HG02571 (cell line): Measurements from ENCODE around the gene DYRK1B.

Experiments
- ATAC-seq: cut with Tn5 transposase; IDR thresholded peaks from one replicate; pipeline ENCODE4 v1.9.1; 2021; ENCODE audit warnings: mild to moderate bottlenecking, moderate library complexity; ENCODE audit not compliant: unreplicated experiment

Gene DYRK1B

DNA sequence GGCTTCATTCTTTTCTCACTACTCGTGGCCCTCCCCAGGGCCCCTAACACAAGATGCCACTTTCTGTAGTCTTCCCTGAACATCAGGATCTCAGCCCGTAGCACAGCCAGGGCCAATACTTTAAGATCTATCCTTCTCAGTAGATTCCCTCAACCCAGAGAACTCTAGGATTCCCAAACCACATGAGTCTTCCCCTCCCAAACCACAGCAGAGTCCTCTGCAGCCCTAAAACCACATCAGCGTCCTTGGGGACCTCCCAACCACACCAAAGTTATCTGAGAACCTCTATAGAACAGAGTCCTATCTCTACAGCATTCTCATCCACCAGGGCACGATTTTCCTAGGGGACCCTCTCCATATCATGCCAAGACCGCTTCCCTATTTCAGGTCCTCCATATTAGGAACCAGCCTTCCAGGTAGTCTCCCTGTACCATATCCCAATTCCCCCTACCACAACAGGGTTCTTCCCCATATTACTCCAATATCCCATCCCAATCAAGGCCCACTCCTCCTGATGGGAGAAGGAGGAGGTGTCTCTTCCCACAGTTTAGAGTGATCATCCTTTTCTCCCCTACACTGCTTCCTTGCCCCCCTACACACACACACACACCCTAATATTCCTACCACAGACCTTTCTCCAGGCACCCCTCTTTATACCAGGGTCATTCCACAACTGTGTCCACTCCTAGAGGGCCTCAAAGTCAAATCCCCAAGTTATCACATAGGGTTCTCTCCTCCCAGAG, 1.4 kb downstream of the DYRK1B start:
- ATAC-seq = no peak

DNA sequence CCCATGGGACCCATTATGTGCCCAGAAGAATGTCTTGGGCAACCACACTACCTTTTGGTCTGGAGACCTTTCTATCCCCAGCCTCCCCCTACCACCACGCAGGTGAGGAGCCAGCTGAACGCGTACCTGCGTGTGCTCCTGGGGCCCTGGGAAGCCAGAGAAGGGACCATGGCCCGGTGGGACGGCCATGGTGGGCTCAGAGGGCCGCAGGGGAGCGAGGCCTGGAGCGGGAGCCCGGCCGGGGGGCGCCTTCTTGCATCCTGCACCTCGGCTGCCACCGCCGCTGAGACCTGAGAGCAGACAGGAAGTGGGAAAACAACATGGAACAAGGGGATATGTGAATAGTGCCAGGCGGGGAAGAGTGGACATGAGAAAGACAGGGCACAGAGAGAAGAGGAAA, 2.3 kb downstream of the DYRK1B start:
- no peak for ATAC-seq

DNA sequence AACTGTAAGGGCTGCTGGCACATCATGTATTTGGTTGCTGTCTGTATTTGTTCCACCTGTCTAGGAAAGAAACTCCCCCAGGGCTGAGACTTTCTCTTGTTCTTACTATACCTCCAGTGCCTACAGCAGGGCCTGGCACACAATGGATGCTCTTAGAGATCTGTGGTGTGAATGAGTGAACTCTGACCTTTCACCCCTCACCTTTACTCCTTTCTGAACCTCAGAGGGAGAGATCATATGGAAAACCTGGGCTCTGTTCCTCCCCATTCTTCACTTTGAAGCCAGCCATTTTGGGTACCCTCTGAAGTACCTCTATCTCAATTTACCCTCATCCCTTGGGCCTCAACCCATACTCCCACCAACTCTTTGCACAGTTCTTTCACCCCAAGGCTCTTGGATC, 3.1 kb downstream of the DYRK1B start:
- ATAC-seq = no peak

DNA sequence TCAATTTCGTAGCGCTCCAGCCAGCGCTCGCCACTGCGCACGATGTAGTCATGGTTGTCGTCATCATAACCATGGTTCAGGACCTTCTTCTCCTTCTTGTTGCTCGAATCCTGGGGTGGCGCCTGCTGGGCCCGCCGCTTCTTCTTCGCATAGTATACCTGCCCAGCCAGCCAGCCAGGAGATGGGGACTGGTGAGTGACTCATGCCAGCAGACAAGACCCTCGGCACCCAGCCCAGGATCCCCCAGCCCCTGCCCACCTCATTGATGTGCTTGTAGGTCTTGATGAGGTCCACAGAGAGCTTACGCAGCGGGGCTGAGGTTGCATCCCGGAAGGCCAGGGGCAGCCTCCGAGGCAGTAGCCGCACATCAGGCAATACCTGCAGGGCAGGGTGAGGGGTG, 3.6 kb downstream of the DYRK1B start:
- no peak for ATAC-seq

DNA sequence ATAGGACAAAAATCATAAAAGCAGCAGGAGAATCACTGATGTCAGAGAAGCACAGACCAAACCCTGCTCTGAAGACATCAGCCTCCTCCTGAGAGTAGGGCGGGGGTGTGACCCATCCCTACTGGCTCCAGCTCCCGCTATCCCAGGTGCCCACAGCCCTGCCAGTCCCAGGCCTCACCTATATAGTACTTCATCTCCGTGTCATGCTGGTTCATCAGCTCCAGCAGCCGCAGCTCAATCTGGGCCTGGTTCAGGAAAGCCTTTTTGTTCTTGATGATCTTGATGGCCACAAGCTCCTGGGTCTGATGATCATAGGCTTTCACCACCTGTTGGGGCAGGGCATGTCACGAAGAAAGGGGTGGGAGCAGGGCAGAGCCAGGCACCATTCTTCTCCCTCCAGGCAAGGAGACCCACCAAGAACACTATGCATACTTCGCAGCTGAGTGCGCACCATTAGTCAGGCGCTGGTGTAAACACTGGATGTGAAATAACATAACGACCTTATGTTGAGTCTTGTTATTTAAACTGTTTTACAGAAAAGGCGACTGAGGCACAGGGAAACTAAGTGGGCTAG, 4.2 kb downstream of the DYRK1B start:
- no peak for ATAC-seq

DNA sequence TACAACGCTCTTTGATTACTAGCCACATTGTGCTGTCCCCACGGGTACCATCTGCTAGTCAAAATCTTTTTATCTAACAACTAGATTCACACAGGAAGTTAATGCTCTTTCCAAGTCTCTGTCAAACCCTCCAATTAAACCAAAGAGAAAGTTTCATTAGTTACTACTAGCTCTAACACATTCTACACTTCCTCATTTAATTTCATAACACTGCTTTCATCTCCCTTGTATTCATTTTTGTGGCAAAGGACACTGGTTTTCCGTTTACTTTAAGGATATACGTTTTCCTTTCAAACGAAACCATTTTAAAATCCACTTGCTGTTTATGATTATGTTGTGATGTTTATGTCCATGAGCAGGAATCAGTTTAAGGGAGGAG, 5.3 kb downstream of the DYRK1B start:
- no peak for ATAC-seq

DNA sequence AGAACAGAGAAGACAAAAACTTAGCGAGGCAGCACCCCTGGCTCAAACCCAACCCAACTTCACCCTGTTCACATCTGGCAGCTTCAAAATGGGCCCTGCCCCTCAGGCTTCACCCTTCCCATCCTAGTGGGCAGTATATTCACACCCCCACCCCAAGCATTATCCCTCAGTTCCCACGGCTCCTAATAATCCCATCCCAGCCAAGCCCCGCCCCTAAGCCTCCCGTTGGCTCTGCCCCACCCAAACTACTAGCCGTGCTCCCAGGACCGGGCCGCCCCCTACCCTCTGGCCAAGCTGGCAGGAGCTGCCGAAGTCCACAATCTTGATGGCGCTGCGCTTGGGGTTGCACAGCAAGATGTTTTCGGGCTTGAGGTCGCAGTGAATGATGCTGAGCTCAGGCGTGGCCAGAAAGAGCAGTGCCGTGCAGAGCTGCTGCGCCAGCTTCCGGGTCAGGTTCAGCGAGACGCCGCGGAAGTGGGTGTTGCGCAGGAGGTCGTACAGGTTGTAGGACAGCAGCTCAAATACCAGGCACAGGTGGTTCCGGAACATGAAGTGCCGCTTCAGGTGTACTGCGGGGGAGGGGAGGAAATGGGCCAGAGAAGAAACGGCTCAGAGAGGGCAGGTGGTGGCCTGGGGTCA, 5.8 kb downstream of the DYRK1B start:
- no peak for ATAC-seq

DNA sequence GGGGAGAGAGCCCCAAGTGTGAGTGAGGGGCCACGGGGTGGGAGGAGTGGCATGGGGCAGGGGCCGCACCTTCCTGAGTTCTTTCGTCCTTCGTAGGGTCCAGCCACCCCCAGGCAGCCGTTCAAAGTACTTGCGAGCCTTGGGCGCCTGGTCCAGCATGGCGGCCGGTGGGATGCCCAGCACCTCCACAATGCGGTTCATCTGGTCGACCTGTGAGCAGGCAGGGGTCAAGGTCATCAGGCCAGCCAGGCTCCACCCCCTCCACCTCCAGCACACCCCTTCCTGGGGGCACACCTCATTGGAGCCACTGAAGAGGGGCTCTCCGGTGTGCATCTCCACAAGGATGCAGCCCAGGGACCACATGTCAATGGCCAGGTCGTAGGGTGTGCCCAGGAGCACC, 6.7 kb downstream of the DYRK1B start:
- no peak for ATAC-seq

DNA sequence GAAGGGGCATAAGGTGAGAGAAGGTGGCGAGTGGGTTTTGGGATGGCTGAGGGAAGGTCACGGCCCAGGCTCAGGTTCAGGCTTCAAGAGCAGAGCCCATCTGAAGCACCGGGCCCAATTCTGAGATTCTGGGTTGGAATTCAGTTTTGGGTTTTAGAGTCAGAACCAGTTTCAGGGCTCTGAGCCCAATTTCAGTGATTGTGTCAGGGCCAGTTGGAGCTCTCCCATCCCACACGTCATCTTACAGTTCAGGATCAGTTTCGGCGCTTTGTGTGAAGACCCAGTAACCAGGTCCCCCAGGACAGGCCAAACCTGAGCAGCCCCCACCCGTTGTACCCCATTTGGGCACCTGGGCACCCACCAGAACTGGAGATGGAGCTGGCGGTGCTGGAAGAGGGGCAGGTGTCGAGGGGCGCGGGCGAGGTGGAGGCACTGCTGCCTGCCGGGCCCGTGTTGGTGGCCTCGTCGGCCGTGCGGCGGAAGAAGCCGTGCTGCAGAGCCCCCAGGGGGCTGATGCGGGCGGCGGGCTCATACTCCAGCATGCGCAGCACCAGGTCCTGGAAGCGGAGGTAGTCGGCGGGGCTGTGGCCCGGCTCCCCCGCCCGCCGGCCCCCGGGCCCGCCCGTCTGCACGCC, 7.5 kb downstream of the DYRK1B start:
- ATAC-seq = no peak

DNA sequence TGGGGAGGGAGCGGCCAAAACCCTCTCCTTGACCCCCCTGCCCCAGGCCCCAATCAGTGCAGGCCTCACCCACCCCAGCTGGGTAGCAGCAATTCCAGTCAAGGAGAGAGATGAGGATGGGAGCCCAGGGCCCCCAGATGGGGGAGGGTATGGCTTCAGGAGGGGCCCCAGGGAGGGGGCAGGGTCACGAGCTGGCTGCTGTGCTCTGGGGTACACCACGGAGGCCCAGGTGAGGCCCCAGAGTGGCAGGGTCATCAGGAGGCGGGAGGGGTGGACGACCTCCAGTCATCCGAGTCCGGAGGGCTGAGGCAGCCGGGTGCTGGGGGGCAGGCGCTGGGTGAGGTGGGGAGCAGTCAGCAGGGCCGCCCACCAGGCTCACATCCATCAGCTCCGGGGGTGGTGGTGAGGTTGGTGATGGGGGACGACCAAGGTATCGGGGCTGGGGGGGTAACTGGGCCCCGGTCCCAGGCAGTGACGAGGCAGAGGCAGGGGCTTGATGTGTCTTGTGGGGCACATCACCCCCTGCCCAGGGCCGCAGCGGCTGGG, 8.4 kb downstream of the DYRK1B start:
- ATAC-seq = no peak

DNA sequence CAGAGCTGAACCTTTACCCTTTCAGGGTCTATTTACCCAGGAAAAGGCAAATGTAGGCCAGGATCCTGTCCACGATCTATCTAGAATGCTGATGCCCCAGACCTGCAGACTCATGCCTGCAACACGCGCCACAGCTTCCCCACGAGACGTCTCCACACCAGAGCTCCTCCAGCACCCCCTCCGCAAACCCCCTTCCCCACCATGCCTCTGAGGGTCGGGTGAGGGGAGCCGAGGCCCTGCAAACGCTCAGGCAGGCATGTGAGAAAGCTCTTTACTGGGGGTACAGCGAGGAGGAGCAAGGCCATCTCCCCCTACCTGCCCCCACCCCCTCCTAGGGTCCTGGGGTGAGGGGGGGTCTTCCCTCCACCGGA, 8.9 kb downstream of the DYRK1B start:
- no peak for ATAC-seq

DNA sequence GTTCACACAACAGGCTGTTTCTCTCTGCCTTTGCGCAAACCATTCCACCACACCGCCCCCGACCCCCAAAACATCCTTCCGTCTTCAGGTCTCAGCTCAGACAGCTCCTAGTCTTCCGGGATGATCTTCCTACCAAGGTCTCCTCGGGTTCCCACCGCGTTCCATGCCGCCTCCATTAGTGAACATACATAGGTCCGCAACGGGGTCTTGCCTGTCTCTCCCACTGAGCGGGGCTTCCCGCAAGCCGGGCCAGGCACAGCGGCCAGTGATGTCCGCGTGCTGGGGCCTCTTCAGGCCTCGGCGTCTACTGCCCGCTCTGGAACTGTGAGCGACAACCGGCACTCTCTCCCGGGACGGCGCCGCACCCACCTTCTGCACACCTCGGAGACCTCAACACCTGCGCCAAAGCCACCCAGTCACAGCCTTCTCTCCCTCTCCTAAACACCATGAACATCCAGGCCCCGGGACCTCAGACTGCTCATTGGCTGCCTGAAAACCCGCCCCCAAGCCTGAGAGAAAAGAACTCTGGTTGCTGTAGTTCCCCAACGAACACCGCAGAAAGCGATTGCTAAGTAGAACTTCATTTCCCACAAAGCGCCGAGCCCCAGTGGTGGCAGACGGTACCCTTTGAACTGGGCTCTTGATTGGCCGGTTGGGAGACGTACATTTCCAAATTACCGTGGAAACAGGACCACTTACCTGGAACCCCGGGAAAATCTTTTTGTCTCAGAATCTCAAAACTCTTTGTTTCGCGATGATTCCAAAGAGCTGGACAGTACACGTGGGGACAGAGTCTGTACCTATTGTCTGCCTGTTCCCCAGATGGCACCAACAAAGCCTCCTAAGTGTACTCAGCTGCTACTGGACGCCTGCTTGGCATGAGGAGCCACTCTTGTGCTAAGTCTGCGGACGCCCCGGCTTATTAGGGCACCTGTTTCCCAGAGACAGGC, 9.5 kb downstream of the DYRK1B start:
- peak; percentile 79 for ATAC-seq

DNA sequence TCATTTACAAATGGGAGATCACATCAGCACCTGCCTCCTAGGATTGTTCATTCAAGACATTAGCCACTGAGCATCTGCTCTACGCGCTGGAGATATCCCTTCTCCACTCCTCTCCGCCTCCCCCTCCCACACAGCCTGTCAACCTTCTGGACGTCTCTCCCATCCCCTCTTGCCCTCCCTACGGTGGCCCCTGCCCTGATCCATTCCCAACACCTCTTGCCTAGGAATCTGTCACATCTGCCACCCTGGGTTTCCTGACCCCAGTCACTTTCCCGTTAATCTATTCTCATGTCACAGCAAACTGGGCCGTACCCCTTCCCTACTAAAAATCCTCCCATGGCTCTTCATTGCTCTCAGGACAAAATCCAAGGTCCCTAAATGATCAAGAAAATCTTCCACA, 10.3 kb downstream of the DYRK1B start:
- ATAC-seq = no peak

DNA sequence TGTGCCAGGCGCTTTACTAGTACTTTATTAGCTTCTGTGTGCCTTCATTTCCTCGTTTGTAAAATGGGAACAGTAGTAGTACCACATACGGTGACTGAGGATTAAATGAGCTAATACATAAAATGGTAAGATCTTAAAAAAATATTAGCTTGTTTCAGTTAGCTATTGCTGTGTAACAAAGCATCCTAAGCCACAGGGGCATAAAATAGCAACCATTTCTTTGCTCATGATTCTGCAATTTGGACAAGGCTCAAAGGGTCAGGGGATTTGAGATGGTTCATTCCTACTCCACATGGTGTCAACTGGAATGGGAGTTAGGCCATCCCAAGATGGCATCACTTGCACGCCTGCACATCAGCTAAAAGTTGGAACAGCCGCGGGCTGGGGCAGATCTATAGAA, 13.3 kb downstream of the DYRK1B start:
- no peak for ATAC-seq

DNA sequence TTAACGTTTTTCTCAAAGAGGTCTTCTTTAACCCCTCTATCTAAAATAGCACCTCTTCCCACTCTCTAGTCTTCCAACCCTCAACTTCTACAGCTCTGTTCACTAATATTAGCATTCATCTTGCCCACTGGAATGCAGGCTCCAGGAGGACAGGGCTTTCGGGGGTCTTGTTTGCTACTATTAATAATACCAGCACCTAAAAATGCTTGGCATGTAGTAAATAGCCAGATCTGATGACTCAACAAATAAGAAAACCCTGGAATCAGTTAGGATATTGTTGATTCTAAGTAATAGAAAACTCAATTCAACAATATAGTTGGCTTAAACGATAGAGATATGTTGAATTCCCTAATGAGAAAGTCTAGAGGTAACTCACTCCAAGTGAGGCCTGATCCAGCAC, 14.2 kb downstream of the DYRK1B start:
- no peak for ATAC-seq

DNA sequence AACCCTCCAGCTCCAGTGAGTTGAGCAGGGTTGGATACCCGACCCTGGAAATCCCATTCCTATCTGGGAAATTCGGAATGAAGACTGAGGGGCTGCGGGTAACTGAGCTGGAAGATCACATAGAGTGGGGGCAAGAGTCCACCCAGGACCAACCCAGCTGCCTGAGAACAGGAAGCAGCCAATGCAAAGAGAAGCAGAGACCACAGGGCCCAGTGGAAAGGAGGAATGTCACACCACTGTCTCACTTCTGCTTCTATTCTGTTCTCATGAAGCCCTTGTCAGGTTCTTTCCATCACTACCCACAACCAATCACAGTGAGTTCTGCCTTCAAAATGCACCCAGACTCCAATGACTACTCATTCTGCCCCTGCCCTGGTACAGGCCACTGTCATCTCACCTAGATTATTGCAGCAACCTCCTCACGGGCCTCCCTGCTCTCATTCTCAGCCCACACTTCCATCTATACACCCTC, 15.3 kb downstream of the DYRK1B start:
- ATAC-seq = peak; percentile 67

DNA sequence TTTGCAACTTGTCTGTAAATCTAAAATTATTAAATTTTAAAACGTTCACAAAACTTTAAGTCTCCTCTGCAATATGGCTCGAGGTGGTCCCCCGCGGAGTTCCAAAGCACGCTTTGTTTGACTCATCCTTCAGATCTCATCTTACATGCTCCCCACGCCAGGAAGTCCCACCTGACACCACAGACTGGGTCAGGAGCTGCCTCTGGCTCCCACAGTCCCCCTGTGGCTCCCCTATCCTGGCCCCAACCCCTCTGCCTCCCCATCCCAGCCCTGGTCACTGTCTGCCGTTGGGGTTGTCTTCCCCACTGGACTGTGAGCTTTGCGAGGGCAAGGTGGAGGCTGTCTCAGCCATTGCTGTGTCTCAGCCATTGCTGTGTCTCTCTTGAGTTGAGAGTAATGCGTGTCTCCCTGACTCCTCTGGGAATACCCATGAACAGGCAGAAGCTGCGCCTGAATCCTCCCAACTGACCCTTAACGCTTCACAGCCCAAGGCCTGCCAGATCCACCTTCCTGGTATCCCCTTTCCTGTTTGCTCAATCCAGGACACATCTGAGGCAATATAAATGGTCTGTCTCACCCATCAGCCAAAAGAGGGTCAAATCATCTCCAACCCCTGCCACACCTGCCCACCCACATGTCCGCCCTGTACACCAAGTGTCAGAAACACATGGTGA, 15.9 kb downstream of the DYRK1B start:
- no peak for ATAC-seq

DNA sequence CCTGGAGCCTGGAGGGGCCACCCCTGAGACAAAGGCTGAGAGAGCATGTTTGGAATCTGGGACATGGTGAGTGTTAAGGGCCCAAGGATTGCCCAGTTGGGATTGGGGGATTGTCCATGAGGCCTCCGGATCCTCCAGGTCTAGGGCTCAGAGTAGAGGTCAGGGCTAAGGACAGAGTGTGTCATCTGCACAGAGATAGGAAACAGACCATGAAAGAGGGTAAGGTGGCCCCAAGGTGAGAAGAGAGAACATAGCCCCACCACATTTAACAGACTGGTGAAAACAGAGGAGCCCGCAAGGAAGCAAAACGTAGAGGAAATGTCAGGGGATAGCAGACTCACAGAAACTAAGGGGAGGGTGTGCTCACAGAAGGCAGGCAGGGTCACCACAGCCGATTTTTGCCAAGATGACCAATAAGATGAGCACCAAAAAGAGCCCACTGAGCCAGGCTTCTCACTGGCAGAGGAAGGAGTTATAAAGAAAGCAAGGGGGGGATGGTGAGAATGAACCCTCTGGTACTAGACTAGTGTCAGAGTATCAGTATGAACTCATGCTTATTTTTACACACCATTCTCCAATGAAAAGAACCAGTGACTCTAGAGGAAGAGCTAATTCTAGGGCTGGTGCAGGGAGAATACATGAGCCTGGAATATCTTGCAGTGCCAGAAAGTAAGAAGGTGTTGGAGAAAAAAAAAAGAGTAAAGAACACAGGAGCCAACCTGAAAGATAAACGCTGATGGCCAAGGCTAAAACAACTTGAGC, 17.5 kb downstream of the DYRK1B start:
- no peak for ATAC-seq

DNA sequence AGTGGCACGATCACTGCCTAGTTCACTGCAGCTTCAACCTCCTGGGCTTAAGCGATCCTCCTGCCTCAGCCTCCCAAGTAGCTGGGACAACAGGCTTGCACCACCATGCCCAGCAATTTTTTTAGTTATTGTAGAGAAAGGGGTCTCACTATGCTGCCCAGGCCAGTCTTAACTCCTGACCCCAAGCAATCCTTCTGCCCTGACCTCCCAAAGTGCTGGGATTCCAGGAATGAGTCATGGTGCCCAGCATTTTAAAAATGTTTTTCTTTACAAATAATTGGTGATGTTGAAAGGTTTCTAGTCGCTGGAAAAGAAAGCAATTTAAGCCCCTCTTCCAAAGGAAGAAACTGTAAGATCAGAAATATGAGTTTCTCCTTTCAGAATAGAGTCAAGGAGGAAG, 19.4 kb downstream of the DYRK1B start:
- no peak for ATAC-seq
